CD4-positive, alpha-beta T cell treated with Interferon gamma for 1 hour (primary cell): ENCODE data around the gene CRB1.

Source experiments
- DNase-seq: peaks from one replicate; pipeline ENCODE4 v3.0.0-alpha.2; 2020

Gene CRB1

GRCh38 chr1:197268012-197268411 is at the start of gene CRB1:
CRB1 (plus strand) TSS chr1:197268252; CDS start chr1:197268413, 161 bp downstream.
- DNase-seq = no peak

- DNase-seq = no peak
Observed at GRCh38 chr1:197218857-197219256, 49.2 kb upstream of the CRB1 start.

- no peak for DNase-seq
Observed at GRCh38 chr1:197222025-197222685, 45.9 kb upstream of the CRB1 start.

GRCh38 chr1:197222780-197223179 is 45.3 kb upstream of the CRB1 start:
- no peak for DNase-seq

- DNase-seq = no peak
Observed at GRCh38 chr1:197224160-197224559, 43.9 kb upstream of the CRB1 start.

DNA sequence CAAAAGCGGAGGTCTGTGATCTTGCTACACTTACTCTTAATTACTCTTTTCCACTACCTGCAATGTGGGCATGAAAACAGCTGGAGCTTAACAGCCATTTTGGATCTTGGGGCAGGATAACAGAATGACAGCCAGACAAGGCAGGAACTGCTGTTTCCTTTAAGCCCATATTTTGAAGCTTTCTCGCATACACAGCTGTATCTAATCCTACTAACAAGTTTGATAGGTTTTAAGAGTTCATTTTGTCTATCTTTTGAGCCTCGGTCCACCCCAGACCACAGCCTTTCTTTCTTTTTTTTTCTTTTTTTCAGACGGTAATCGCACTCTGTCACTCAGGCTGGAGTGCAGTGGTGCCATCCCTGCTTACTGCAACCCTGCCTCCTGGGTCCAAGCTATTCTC is 42.4 kb upstream of the CRB1 start:
- no peak for DNase-seq

DNA sequence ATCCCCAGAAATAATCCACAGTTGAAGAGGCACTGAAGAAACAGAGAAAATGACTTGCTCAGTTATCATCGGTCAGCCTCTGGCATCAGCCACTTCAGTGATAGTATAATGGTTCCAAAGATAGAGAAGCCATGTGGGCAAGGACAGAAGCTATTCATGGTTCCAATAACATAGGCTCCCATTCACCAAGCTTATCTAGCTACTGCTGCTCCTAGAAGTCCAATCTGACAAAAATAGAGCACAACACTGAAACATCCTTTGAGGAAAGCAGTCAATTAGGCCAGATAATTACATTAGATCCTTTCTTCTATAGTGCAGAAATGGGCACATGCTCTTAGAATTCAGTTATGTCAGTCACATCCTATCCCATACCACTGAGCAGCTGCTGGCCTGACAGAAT is 33.5 kb upstream of the CRB1 start:
- DNase-seq = no peak

GRCh38 chr1:197235355-197235754 is 32.7 kb upstream of the CRB1 start:
- no peak for DNase-seq

DNA sequence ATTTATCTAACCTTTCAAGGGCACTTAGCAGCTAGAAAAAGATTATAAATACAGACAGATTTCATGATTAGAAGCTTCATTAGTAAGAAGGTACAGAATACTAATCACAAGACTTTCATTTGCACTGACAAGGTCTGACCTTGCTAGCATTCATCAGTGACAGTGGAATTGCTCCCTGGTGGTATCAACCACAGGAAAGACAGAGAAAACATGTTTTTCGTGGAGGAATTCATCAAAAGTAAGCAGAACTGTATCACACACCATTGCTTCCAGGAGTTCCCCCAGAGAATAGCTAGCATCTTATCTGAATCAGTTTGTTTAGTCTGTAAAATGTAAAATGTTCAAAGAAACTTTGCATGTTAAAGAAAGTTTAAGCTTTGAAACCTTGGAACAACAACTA is 20.6 kb upstream of the CRB1 start:
- no peak for DNase-seq

DNA sequence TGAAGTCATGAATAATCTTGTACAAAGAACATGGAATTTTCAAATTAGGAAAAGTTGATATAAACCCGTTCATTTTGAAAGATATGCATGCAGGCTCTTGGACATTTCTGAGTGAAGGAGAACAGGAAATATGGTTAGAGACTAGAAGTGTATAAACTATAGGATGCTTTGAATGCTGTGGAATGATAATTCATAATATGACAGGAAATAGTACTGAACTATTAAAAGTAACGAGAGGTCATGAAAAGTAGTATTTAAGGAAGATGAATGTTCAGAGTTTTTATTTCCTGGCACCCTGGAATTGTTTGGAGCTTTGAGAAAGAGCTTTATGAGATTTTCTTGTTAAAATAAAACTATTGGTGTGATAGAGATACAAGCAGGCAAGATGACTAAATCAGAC is 18.7 kb upstream of the CRB1 start:
- DNase-seq = no peak

DNA sequence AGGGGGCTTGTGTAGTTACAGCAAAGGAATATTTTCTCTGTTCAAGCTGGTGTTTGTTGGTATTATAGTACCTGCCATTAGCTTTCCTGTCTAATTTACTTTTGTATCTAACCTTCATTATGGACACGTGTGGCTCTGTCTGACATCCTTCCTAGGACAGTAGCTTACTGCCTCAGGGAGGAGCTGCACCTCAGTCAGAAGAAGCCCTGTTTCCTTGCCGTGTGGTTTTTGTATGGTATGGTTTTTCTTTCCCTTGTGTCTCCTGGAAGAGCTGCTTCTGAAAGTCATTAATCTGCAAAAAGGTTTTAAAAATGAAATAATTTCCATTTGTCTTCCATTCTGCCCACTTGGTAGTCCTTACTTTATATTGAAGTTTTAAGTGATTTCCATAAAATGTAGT is 17.4 kb upstream of the CRB1 start:
- DNase-seq = no peak

GRCh38 chr1:197252973-197253372 is 15.1 kb upstream of the CRB1 start:
- no peak for DNase-seq

- no peak for DNase-seq
Observed at GRCh38 chr1:197254866-197255265, 13.2 kb upstream of the CRB1 start.

DNA sequence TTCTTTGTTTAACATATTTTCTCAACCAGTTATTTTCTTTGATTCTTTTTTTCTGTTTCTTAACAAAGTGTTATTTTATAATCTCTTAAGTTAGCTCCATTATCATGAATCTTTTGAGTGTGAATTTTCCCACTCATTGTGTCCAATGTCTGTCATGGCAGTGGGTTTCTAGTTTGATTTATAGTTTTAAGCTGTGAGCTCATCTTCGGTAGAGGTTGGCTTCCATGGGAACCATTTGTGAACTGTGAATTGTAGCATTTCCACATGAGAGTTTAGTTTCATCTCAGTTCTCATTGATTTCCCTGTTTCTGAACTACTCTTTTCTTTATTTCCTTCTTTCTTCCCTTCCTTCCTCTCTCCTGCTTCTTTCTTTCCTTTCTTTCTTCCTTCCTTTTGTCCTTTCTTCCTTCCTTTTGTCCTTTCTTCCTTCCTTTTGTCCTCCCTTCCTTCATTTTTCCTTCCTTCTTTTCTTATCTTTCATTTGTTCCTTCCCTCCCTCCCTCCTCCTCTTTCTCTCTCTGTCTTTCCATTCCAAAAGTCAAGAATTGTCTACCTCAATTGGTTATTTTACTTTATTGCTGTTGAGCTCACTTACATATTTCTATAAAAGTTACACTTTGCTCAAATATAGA is 3.0 kb upstream of the CRB1 start:
- no peak for DNase-seq

DNA sequence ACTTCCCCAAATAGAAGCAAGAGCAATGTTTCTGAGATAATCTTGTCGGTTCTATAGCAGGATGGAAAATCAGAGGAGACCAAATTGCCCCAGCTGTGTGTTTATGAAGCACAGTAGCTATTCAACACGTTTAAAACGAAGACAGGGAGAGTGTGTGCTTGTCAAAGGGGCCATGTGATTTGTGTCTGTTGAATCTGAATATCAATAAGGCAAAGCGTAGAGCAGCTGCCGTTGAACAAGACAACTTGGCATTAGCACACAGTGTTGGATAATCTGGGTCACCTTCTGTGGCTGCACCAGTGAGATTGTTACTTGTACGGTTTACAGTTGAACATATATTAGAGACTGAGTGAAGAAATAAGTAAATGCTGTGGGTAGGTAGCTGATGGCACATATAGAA is 1.0 kb downstream of the CRB1 start:
- no peak for DNase-seq

DNA sequence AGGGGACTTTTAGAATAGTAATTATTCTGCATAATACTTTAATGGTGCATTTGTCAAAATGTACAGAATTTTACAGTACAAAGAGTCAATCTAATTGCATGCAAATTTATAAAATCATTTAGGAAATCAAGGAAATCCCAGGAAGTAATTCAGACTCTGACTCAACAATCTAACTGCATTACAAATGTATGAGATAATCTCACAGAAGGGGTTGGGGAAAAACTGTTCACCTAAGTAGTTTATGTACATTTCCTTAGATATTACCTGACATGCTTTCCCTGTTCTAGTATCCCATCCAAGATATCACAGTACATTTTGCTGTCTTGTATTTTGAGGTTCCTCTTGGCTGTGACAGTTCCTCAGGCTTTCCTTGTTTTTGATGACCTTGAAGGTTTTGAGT is 4.7 kb downstream of the CRB1 start:
- no peak for DNase-seq

GRCh38 chr1:197277166-197277565 is 9.1 kb downstream of the CRB1 start:
- DNase-seq = no peak

DNA sequence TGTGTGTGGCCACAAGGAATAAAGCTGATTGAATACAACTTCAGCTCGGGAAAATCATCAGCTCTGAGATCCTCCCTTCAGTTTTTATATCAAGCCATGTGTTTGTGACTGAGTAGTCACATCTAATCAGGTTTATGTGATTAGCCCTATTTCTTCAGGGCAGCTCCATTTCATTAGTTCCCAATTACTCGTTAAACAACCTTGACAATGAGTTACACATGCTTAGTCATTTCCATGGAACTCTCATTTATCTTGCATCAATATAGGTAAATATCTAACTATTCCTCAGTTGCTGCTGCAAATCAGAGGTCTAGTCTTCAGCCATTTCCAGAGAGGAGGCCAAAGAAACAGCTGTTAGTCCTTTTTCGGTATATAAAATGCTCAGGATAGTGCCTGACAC is 16.3 kb downstream of the CRB1 start:
- no peak for DNase-seq

DNA sequence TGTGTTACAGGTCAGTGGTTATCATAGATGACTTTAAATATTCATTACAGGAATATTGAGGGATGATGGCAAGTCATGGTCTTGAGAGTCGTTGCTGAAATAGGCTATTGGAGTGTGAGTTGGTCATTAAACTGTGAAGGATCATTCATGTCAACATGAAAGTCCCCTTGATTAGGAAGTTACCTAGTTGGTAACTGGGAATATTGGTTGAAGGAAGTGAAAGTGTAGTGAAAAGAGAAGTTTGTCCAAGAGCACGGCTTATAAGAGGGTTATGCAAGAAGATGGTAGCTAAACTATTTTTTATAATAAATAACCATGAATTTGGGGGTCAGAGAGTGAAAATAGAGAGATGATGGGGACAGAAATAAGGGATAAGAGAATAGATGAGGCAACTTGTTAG is 16.9 kb downstream of the CRB1 start:
- no peak for DNase-seq

DNA sequence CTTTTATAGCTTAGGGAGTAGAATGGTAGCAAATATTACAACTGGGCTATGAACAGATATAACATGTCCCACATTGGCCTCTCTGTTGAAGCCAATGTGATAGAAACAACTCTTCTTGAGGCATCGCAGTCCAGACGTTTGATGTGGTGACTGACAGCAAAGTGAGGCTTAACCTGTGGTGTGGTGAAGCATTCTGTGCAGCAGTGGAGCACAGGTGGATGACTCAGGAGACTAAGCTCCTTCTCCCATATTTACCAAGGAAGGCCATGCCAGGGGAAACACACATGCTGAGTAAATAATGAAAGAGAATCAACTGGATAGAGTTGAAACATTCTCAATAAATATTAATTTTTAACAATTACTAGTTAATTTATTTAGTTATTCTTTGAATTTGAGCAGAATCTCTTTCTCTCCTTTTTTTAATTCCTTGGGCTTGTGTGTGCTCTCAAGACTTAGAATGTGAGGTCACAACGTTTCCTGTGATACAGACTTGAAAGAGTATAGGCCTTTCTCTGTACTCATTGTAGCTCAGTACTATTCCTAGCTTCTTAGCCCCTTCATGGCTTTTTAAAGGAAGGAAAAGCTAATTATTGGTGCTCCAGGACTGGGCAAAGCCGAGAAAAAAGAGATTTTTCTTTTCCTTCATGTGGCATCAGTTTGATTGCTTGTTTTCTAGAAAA is 17.6 kb downstream of the CRB1 start:
- no peak for DNase-seq

DNA sequence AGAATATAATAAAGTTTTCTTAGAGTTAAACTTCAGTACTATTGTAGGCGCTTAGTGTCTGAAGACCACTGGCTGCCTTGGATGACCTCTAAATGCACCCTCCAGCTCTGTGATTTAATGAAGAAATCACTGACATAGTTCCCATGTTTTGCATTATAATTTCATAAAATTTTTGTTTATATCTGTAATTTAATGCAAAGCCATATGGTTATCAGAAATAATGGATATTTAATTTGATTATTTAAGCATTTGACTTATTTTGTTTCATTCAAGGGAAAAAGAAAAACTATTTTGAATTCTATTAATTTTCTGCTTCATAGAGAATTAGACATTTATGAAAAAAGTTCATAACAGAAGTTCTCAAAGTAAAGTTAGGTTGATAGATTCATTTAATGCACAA is 18.6 kb downstream of the CRB1 start:
- DNase-seq = no peak

DNA sequence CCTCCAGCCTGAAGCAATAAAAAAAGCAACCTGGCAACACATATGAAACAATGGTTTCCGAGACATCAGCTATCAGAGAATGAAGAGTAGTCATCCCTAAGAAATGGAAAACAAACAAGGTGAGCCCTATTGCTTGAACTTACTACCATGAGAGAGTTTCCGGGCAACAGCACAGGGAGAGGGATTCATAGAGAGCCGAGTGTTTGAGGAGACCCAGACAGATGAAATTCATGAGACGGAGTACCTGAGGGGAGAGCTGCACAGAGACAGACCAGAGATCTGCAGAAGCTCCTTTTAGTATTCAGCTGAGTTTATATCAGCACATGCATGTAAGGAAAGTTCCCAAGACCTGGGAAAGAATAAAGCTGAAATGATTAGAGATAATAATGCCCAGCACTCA is 19.8 kb downstream of the CRB1 start:
- no peak for DNase-seq

DNA sequence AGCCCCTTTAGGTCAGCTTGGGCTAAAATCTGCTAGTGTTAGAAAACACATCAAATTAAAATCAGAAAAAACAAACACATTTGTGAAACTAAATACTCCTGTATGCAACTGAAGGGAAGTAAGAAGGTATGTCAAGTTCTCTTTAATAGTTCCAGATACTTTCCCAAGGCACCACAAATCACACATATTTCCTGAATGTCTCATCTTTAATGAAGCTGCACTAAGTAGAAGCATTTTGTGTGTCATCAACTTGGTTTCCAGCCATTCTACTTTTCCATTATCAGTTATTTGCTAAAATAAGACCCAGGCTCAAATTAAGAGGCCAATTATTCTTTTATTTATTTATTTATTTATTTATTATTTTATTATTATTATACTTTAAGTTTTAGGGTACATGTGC is 34.7 kb downstream of the CRB1 start:
- no peak for DNase-seq

DNA sequence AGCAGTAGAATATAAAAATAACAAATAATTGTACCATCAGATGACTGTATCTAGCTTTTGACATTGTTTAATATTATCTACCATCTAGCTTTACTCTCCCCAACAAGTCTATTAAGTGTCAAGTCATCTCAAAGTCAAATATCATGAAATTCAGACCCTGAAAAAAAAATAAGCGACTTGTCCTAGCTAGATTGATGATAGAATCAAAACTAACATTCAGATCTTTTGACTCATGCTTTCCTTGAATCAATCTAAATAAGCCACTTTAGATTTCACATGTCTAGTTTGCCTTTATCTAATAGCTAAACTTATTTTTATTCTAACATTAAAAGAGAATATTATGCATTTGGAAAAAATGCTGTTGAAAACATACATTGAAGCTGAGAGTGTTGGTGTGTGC is 35.4 kb downstream of the CRB1 start:
- no peak for DNase-seq
